GM23248 (cell line): ENCODE measurements around the gene SYVN1.

Source experiments
- EZH2 ChIP-seq: fragments of 200-600 bp; sonication (generic); IDR thresholded peaks from 2 replicates; pipeline ENCODE4 v1.6.1; 2018; ENCODE audit warnings: antibody characterized with exemption, mild to moderate bottlenecking; ENCODE audit not compliant: insufficient read depth, poor library complexity, severe bottlenecking
- EZH2phosphoT487 ChIP-seq: fragments of 200-600 bp; sonication (generic); IDR thresholded peaks from 2 replicates; pipeline ENCODE4 v1.6.1; 2018; ENCODE audit warnings: antibody characterized with exemption, moderate library complexity, mild to moderate bottlenecking, low read depth; ENCODE audit not compliant: insufficient read depth

DNA sequence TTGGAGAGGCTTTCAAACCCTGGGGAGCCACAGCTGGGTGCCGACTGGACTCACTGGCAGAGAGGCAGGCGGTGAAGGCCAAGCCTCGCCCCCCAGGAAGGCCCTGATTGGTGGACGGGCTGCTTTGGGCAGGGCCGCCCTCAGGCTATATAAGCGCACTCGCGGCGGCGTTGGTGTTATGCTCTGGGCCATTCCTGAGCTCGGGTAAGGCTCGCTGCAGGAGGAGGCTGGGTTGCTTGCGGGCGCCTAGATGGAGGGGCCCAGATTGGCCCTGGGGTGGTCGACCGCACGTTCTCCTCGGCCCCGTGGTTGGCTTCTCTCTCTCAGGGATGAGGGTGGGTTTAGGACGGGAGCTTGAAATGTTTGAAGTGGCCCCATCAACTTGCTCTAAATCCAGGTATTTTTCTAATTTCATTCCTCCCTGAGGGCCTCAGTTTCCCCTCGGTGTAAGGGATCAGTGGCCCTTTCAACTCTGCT is 35.8 kb upstream of the SYVN1 start, which contains the start of gene SPDYC:
- TF ChIP-seq EZH2phosphoT487 (no peak), EZH2 (no peak)
